ENCODE measurements around the gene MYL3.

The MYL3 gene

DNA sequence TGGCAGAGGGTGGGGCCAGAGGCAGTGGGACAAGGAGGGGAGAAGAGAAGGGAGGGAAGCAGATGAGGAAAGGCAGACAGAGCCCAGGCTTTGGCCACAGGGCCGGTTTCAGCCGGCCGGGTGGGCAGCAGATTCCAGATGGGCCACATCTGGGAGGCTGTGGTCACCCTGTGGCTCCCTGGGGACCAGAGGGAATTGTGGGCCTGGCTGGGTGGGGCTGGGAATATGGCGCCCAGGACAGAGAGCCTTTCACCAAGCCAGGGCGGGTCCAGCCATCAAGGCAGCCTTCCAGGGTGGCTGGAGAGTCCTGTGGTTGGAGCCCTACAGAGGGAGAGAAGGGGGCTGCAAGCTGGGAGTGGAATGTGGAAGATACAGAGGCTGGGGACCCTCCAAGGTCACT is 33.1 kb upstream of the MYL3 start:
- DNase-seq (ENCODE audit: extremely low spot score) = no peak
- CTCF ChIA-PET = interaction anchor here (1.0 to 4.3 kb wide), 11 partner anchors 11 to 193 kb away, joined by 3 to 37 read pairs (median 8); no protein-coding TSS in a partner anchor
- POLR2A ChIA-PET = no interaction called here
- TF ChIP-seq, protein P1, sequence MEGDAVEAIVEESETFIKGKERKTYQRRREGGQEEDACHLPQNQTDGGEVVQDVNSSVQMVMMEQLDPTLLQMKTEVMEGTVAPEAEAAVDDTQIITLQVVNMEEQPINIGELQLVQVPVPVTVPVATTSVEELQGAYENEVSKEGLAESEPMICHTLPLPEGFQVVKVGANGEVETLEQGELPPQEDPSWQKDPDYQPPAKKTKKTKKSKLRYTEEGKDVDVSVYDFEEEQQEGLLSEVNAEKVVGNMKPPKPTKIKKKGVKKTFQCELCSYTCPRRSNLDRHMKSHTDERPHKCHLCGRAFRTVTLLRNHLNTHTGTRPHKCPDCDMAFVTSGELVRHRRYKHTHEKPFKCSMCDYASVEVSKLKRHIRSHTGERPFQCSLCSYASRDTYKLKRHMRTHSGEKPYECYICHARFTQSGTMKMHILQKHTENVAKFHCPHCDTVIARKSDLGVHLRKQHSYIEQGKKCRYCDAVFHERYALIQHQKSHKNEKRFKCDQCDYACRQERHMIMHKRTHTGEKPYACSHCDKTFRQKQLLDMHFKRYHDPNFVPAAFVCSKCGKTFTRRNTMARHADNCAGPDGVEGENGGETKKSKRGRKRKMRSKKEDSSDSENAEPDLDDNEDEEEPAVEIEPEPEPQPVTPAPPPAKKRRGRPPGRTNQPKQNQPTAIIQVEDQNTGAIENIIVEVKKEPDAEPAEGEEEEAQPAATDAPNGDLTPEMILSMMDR (IDR thresholded peaks at IDR 0.05; ENCODE audit: control extremely low read depth, extremely low read depth, low read depth, missing control alignments) = no peak

DNA sequence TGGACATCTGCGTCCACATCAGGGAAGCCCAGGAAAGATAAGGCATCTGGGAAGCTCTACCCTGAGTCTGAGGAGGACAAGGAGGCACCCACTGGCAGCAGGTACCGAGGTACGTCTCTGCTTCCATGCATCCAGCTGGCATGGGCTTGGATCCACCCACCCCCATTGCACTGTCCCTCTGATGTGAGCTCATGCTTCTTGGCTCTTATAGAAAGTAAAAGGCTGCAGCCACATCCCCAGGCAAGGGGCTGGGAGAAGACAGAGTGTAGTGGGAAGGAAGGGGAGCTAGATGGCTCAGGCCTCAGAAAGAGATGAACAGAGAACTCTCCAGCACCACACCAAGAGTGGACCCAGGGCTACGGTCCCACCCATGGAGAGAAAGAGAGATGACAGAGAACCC is 32.5 kb upstream of the MYL3 start:
- TF ChIP-seq, protein P1 (IDR thresholded peaks at IDR 0.05; ENCODE audit: control extremely low read depth, extremely low read depth, low read depth, missing control alignments) = no peak
- POLR2A ChIA-PET = no interaction called here
- no peak for DNase-seq (ENCODE audit: extremely low spot score)
- CTCF ChIA-PET = interaction anchor here (0.9 to 4.3 kb wide), 19 partner anchors 8 to 474 kb away, joined by 3 to 37 read pairs (median 4); no protein-coding TSS in a partner anchor

DNA sequence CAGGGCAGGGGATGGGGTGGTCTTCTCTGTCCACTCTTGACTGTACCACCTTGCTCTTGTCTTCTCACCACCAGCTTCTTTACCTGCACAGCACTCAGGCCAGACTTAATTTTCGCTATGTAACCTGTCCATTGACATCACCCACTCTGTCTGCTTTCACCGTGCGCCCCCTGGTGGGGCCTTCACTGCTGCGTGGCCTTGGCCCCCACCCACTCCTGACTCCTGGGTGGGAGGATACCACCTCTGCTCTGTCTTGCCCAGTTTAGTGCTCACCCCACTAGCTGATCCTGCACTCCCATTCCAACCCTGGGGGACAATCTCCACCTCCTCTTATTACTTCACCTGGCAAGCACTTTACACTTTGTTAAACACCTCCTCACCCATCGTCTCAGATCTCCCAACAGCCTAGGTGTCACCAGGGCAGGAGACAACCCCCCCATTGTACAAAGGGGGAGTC is 32.0 kb upstream of the MYL3 start:
- DNase-seq (ENCODE audit: extremely low spot score) = peak; percentile 82
- POLR2A ChIA-PET = no interaction called here
- CTCF ChIA-PET = interaction anchor here (0.6 to 4.3 kb wide), 27 partner anchors 9 to 475 kb away, joined by 3 to 37 read pairs (median 4); partner anchors contain the start of gene ALS2CL
- TF ChIP-seq, protein P1 (IDR thresholded peaks at IDR 0.05; ENCODE audit: control extremely low read depth, extremely low read depth, low read depth, missing control alignments) = peak; percentile 83

DNA sequence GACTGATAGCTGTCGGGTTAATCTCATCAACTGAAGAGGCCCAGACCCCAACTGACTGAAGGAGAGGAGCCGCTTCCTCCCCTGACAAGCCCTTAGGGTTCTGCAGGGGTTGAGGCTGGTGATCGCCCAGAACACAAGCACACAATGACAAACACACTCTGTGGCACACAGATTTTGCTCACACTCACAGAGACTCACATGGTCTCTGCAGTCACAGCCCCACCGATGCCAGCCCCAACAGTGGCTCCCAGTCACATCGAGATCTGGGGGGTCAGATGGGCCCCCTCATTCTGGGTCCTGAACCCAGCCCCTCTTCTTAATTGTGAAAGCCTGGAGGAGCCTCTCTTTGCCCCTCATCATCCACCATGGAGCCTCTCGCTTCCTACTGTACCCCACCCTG is 31.0 kb upstream of the MYL3 start:
- TF ChIP-seq, protein P1 (IDR thresholded peaks at IDR 0.05; ENCODE audit: control extremely low read depth, extremely low read depth, low read depth, missing control alignments) = no peak
- ChIA-PET POLR2A (no interaction called here), CTCF (interaction anchor here (1.0 to 4.3 kb wide), 12 partner anchors 9 to 191 kb away, joined by 3 to 37 read pairs (median 7); no protein-coding TSS in a partner anchor)
- DNase-seq (ENCODE audit: extremely low spot score) = no peak

DNA sequence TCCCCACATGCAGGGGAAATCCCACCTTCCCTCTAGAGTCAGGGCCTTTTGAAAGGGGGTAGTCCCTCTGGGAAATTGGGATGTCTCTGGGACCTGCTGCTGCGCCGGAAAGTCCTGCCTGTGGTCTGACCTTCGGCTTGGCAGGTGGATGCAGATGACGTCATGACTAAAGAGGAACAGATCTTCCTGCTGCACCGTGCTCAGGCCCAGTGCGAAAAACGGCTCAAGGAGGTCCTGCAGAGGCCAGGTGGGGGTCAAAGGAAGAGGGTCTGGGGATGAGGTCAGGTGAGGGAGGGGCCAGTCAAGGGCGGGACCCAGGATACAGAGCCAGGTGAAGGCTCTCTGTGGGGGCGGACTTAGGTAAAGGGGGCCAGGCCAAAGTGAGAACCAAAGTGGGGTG is 30.5 kb upstream of the MYL3 start:
- TF ChIP-seq, protein P1 (IDR thresholded peaks at IDR 0.05; ENCODE audit: control extremely low read depth, extremely low read depth, low read depth, missing control alignments) = no peak
- ChIA-PET CTCF (interaction anchor here (0.7 to 4.3 kb wide), 7 partner anchors 16 to 186 kb away, joined by 3 to 37 read pairs (median 8); no protein-coding TSS in a partner anchor), POLR2A (no interaction called here)

DNA sequence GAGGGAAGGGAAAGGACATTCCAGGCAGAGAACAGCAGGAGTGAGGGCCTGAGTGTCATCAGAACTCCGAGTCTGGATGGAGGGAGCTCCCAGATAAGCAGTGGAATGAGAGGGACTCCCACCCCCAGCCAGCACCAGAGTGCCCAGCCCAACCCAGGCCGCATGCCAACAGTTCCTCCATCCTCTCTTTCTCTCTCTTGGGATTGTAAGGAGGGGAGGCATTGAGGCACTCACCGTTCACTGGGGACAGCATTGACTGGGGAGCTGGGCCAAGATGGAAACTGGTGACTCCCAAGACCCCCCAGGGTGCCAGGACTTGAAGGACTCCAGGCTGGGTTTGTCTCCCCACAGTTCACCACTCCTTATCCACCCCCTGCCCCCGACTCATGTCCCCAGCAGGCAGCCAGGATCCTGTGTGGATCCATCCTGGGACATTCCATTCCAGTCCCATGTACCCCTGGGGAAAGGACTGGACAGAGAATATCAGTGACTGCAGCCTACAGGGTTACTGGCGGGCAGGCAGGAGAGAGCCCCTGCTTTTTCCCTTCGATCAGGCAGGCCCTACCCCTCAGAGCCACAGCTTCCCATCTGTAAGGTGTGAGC is 30.0 kb upstream of the MYL3 start:
- ChIA-PET CTCF (interaction anchor here (0.7 to 4.3 kb wide), 5 partner anchors 17 to 186 kb away, joined by 3 to 37 read pairs (median 6); no protein-coding TSS in a partner anchor), POLR2A (no interaction called here)
- TF ChIP-seq, protein P1 (IDR thresholded peaks at IDR 0.05; ENCODE audit: control extremely low read depth, extremely low read depth, low read depth, missing control alignments) = no peak
- no peak for DNase-seq (ENCODE audit: extremely low spot score)

More for the DNA sequence above, 30.5 kb upstream of the MYL3 start:
- DNase-seq (ENCODE audit: extremely low spot score) = no peak
